Mononuclear cell (primary cell): ENCODE measurements around the gene UNK. TPM values are rescaled to one million over a fixed set of nuclear protein-coding genes. Genes with fewer than 3 reads are reported as not detected.

ENCODE experiments used
- H3K27me3 ChIP-seq: 2 replicates; pipeline ENCODE4 v1.6.0; 2011; ENCODE audit warnings: low read length, control low read depth; ENCODE audit not compliant: insufficient read depth
- H3K4me1 ChIP-seq: 2 replicates; pipeline ENCODE4 v1.5.1; 2011; ENCODE audit warnings: mild to moderate bottlenecking, low read length, control low read depth; ENCODE audit not compliant: insufficient read depth
- H3K4me3 ChIP-seq: 2 replicates; pipeline ENCODE4 v1.5.1; 2011; ENCODE audit warnings: mild to moderate bottlenecking, low read length, moderate library complexity
- H3K9me3 ChIP-seq: 2 replicates; pipeline ENCODE4 v1.5.1; 2011; ENCODE audit warnings: low read depth, mild to moderate bottlenecking, control low read depth, low read length
- total RNA-seq: library from RNA; depleted of rRNA; stranded (reverse); fragments of >200 nt; gene quantifications from one replicate; pipeline ENCODE4 v1.2.3, GENCODE V29; 2012

The UNK gene
- total RNA-seq, 1 donor = 32.8 TPM

- H3K4me3 ChIP-seq = no peak overlapping the region
- H3K9me3 ChIP-seq = no peaks in the 10 kb centered on the region
- H3K4me1 ChIP-seq = peaks cover 19% of the 10 kb centered on the region
- no peaks in the 10 kb centered on the region for H3K27me3 ChIP-seq
These were observed 21.9 kb upstream of the UNK start for GRCh38 chr17:75762513-75763268.

GRCh38 chr17:75763269-75763607 is 21.4 kb upstream of the UNK start:
- Histone ChIP-seq H3K4me3 (no peak overlapping the region), H3K9me3 (no peaks in the 10 kb centered on the region), H3K27me3 (no peaks in the 10 kb centered on the region), H3K4me1 (peaks cover 19% of the 10 kb centered on the region)

DNA sequence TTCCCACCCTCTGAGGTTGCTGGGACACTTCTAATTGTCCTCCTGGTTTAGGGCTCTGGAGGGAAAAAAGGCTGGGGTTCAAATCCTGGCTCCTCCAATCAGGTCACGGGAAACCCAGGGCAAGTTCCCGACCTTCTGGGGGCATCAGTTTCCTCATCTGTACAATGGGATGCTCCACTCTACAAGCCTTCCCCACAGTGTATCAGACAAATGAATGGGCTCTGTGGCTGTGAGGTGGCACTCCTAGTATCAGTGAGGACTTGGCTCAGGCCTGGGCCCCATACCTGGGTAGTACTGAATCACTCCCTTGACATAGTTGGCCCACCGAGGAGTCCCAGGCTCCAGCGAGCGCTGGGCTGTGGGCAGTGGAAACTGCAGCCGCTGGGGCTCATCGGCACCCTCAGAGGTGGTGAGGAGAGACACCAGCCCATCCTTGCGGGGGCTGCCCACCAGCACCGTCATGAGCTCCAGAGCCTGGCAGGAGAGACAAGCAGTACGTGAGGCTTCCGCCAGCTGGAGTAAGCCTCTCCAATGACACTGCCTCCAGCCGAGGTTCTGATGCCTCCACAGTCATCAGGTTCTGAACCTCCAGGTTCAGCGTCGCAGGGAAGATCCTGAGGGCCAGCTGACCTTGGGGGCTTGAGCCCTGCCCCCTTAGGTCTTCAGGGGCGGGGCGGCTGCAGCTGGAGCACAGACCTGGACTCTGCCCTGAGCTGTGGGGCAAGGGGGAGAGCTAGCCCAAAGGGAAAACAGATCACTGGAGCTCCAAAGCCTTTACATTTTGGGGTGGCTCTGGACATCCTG is 20.8 kb upstream of the UNK start:
- H3K4me1 ChIP-seq = peaks cover 19% of the 10 kb centered on the region
- H3K4me3 ChIP-seq = peak overlapping the region; percentile 58
- H3K27me3 ChIP-seq = no peaks in the 10 kb centered on the region
- no peaks in the 10 kb centered on the region for H3K9me3 ChIP-seq

DNA sequence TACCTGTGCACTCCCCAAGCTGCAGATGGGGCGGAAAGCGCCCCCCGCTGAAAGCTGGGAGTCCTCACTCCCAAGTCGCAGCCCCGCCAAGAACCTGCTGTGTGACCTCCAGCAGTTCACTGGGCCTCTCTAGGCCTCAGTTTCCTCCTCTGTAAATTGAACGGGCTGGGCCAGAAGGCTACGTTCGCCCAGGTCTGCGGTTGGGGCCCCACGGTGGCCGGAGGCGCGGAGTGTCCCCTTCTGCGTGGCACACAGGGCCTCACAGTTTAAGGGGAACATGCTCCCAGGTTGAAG is 20.2 kb upstream of the UNK start:
- peaks cover 19% of the 10 kb centered on the region for H3K4me1 ChIP-seq
- H3K9me3 ChIP-seq = no peaks in the 10 kb centered on the region
- peak overlapping the region; percentile 58 for H3K4me3 ChIP-seq
- H3K27me3 ChIP-seq = no peaks in the 10 kb centered on the region

GRCh38 chr17:75764711-75765421 is 19.7 kb upstream of the UNK start, which contains the start of gene GALK1:
TSS of gene GALK1 (minus strand) at chr17:75765192. CDS start at chr17:75765136, 56 bp downstream.
- H3K27me3 ChIP-seq = no peaks in the 10 kb centered on the region
- H3K4me1 ChIP-seq = peaks cover 19% of the 10 kb centered on the region
- H3K4me3 ChIP-seq = peak within 1 kb of the TSS; percentile 58
- no peaks in the 10 kb centered on the region for H3K9me3 ChIP-seq

DNA sequence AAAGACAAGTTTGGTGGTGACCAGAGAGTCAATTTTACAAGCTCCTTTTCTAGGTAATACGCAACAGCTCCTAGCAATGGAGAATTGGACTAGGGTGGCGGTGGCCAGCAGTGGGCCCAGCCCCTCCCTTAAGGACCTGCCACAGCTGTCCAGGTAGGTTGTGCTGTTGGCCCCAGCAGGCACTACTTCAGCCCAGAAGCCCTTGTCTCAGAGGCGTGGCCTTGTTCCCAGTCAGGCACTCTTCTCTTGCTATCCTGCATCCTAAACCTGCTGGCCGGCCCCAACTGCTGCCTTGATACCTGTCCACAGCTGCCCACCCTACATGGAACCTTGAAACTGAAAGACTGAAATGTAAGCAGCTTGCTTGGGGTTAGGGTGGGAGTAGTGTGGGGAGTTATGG is 18.6 kb upstream of the UNK start:
- H3K4me3 ChIP-seq = no peak overlapping the region
- no peaks in the 10 kb centered on the region for H3K27me3 ChIP-seq
- H3K9me3 ChIP-seq = no peaks in the 10 kb centered on the region
- H3K4me1 ChIP-seq = peaks cover 19% of the 10 kb centered on the region

GRCh38 chr17:75767881-75768280 is 16.7 kb upstream of the UNK start:
- H3K9me3 ChIP-seq = no peaks in the 10 kb centered on the region
- H3K4me1 ChIP-seq = peaks cover 19% of the 10 kb centered on the region
- no peak overlapping the region for H3K4me3 ChIP-seq
- H3K27me3 ChIP-seq = no peaks in the 10 kb centered on the region

GRCh38 chr17:75769536-75769935 is 15.1 kb upstream of the UNK start:
- Histone ChIP-seq H3K27me3 (no peaks in the 10 kb centered on the region), H3K4me1 (peaks cover 5% of the 10 kb centered on the region)

DNA sequence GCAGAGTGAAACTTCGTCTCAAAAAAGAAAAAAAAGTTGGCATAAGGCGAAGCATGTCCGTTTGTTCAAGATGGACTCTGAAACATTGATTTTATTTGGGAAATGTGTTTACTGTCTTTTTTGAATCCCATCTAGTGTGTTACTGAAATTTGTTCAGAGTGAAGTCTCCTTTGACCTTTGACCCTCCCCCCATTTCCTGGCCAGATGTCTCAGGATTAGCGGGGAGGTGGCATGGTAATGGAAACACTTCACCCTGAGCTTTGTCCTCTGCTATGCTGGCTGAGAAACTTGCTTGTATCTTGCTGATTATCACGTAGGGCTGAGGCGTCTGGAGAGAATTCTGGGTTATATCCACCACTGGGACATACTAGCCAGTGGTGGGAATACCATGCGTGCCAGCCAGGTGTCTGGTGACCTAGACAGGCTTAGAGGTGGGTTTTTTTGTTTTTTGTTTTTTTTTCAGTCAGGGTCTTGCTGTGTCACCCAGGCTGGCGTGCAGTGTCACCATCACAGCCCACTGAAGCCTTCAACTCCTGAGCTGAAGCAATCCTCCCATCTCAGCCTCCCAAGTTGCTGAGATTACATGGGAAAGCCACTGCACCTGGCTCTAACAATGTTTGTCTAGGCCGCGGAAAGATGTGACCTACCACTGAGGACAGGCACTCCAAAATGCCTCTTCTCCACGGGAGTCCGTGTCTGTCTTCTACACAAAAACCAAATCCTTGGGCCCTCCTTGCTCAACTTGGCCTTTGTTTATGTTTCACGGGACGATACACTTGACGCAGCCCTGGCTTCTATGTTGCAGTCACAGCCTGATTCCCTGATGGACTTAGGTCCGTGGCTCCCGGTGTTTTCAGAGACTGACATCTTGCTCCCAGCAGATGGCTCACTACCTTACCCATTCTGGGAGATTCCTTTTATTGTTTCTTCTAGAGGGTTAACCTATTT is 13.0 kb upstream of the UNK start:
- Histone ChIP-seq H3K9me3 (no peaks in the 10 kb centered on the region), H3K27me3 (no peaks in the 10 kb centered on the region), H3K4me3 (no peak overlapping the region), H3K4me1 (peaks cover 9% of the 10 kb centered on the region)

More at GRCh38 chr17:75769536-75769935, 15.1 kb upstream of the UNK start:
- Histone ChIP-seq H3K4me3 (no peak overlapping the region), H3K9me3 (no peaks in the 10 kb centered on the region)

DNA sequence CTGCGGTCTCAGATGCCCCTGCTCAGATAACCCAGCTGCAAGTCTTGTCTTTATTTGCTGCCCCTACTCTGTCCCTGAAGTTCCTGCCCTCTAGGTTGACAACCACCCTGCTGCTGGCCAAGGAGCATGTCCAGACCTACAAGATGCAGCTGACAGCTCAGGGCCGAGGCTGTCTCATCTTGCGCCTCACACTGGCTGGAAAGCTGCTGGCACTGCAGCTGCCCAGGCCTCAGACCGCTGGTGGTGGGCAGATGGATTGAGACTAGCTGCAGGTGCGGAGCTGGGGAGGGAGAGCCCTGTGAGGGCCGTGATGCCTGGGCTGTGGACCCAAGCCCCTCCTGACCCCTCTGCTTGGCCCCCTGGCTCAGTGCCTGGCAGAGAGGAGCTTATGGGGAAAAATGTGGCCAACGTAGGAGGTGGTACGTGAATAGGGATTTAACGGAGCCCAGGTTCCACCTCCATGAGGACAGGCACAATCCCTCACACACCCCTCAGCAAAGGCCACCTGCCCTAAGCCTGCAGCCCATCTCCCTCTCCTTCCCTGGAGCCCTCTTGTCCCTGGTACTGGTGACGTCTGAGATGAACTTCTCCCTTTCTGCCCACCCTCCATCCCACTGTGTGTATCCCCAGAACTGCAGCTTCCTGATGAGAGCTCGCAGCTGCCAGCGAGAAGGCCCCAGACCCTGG is 11.3 kb upstream of the UNK start:
- peaks cover 22% of the 10 kb centered on the region for H3K4me1 ChIP-seq
- no peaks in the 10 kb centered on the region for H3K27me3 ChIP-seq
- H3K4me3 ChIP-seq = no peak overlapping the region
- H3K9me3 ChIP-seq = no peaks in the 10 kb centered on the region

- H3K4me1 ChIP-seq = peaks cover 25% of the 10 kb centered on the region
- H3K4me3 ChIP-seq = no peak overlapping the region
- H3K9me3 ChIP-seq = no peaks in the 10 kb centered on the region
- no peaks in the 10 kb centered on the region for H3K27me3 ChIP-seq
These were observed 10.7 kb upstream of the UNK start for GRCh38 chr17:75773808-75774470.

GRCh38 chr17:75774471-75774990 is 10.1 kb upstream of the UNK start:
- Histone ChIP-seq H3K4me1 (peaks cover 25% of the 10 kb centered on the region), H3K4me3 (no peak overlapping the region), H3K9me3 (no peaks in the 10 kb centered on the region), H3K27me3 (no peaks in the 10 kb centered on the region)

GRCh38 chr17:75774991-75775668 is 9.5 kb upstream of the UNK start:
- peaks cover 28% of the 10 kb centered on the region for H3K4me1 ChIP-seq
- no peaks in the 10 kb centered on the region for H3K9me3 ChIP-seq
- no peaks in the 10 kb centered on the region for H3K27me3 ChIP-seq
- H3K4me3 ChIP-seq = no peak overlapping the region
